GM19035 (cell line): ENCODE results near the gene NFATC4.

ENCODE experiments used
- ATAC-seq: cut with Tn5 transposase; IDR thresholded peaks from one replicate; pipeline ENCODE4 v1.9.1; 2021; ENCODE audit not compliant: unreplicated experiment

NFATC4 gene

DNA sequence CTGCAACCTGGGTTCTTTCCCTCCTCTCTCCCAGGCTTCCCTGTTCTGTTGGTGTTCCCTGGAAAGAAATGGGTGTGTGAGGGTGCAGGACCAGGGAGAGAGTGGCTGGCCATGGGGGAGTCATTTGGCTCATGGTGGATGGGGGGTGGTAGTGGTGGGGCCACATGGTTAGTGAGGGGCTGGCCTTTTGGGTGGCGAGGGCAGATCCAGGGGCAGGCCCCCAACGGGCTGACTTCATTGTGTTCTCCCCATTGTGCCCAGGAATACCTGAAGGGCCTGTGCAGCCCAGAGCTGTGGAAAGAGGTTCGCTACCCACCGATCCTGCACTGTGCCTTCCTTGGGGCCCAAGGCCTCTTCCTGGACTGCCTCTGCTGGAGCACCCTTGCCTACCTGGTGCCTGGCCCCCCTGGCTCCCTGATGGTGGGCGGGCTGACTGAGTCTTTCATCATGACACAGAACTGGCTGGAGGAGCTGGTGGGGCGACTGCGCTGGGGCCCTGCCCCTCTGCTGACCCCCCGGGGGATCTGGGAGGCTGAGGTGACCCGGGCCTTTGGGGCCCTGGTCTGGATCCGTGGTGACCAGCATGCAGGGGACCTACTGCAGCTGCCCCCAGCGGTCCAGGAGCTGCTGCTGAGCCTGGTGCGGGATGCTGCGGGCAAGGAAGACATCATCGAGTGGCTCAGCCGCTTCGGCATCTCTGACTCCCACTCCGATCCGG is 39.8 kb downstream of the NFATC4 start:
- no peak for ATAC-seq

GRCh38 chr14:24408764-24409163 is 40.8 kb downstream of the NFATC4 start:
- no peak for ATAC-seq

GRCh38 chr14:24409192-24409591 is 41.2 kb downstream of the NFATC4 start:
- no peak for ATAC-seq

- no peak for ATAC-seq
These were observed 42.0 kb downstream of the NFATC4 start for GRCh38 chr14:24409956-24410355.

DNA sequence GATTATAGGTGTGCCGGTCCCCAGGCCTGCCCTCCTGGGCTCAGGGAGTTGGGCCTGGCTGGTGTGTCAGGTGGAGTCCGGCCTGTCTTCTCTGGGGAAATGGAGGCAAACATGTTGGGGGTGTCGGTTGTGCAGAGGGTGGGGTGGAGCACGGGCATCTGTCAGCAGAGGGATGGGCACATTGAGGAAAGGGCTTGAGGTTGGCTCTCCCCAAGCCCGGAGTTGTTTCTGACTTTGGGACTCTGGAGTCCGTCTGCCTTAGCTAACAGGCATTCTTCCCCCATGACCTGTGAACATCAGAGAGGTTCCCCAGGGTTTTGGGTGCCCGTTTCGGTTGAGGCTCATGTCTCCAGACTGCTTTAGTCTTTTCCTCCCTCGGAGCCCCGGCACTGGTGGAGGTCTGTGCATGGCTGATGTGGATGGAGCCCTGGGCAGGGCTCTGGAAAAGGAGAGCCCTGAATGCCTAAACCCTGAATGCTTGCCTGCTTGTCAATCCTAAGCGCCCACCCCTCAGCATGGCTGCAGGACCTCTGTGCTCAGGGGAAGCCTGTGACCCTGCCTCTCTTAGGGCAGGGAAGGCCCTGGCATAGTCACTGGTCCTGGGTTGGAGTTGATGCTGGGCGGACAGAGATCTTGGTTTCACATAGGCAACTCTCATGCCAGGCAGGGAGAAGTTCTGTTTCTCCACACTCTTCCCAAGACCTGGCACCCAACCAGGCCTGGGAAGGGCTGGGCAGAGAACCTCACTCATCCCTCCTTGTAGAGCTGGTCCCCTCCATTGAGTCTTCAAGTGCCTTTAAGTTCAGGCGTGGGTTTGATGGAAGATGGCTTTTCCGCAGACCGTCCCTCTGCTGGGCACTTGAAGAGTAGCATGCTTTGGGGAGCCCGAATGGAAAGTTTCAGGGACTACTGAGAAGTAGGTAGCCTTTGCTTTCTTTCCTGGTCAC is 43.7 kb downstream of the NFATC4 start:
- no peak for ATAC-seq

DNA sequence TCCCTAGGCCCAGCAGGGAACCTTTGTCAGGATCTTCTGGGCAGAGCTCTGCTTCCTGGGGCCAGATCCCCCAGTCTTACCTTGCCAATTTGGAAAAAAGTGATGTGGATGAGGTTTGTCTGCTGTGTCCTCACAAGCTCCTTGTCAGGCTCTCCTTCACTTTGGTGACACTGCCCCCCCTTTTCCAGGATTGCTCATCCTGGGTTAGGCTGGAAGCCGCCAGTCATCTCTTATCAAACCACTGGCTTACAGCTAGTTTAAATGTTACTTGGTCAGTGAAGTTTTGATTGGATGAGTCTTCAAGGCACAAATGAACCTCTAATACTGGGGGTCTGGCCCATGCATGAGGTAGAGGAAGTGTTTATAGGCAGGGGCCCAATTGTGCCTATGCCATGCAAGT is 46.1 kb downstream of the NFATC4 start:
- no peak for ATAC-seq

- no peak for ATAC-seq
These were observed 46.9 kb downstream of the NFATC4 start for GRCh38 chr14:24414732-24415420.

- no peak for ATAC-seq
These were observed 47.7 kb downstream of the NFATC4 start for GRCh38 chr14:24415421-24416253.

DNA sequence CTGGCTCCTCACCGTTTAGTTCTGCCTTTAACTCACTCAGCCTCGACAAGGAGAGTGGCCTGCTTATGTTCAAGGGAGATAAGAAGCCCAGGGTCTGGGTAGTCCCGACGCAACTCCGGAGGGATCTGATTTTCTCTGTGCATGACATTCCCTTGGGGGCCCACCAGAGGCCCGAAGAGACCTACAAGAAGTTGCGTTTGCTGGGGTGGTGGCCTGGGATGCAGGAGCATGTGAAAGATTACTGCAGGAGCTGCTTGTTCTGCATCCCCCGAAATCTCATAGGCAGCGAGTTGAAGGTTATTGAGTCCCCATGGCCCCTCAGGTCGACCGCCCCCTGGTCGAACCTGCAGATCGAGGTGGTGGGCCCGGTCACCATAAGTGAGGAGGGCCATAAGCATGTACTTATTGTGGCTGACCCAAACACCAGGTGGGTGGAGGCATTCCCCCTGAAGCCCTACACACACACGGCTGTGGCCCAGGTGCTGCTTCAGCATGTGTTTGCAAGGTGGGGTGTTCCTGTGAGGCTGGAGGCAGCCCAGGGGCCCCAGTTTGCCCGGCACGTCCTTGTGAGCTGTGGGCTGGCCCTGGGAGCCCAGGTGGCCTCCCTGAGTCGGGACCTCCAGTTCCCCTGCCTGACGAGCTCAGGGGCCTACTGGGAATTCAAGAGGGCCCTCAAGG is 48.4 kb downstream of the NFATC4 start:
- ATAC-seq, result no peak

GRCh38 chr14:24416932-24417619 is 49.1 kb downstream of the NFATC4 start:
- ATAC-seq, result no peak

DNA sequence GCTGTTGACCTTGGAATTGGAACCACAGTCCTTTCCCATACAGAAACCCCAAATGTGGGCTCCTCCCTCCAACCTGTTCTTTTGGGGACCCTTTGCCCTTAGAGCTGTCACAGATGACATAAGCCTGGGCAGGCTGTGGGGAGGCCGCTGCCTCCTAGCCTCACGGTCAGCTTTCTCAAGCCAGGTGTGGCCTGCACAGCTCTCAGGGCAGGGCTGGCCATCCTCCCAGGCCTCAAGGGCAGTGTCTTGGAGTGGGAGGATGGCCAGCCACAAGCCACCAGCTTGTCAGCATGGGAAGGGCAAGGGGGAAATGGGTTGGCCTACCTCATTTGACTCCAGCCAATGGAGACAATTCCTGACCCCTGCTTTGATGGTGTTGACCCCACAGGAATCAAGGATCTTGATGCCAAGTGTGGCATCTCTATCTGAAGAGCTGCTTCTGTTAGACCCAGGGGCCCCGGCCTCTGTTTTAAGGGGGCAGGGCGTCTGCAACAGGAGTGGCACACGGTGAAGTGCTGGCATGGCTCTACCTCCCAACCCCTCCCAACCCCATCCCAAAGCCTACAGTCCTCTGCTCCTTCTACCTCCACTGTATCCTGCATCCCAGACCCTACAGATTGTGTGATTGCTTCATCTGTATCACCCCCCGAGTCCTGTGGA is 50.0 kb downstream of the NFATC4 start:
- no peak for ATAC-seq

GRCh38 chr14:24418492-24418873 is 50.5 kb downstream of the NFATC4 start:
- ATAC-seq, result no peak

DNA sequence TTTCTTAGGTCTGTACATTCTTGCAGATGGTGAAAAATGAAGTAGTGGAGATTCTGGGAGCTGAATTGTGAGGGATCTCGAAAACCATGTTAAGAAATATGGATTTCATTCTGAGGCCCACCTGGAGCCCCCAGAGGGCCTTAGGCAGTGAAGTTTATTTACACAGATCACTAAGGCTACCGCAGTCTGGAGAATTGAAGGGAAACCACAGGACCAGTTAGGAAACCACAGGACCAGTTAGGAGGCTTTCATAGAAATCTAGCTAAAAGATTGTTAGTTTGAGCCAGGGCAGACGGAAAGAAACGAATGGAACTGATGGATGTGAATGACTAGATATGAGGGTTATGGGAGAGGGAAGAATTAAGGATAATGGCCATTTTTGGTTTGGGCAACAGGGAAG is 54.3 kb downstream of the NFATC4 start:
- no peak for ATAC-seq

DNA sequence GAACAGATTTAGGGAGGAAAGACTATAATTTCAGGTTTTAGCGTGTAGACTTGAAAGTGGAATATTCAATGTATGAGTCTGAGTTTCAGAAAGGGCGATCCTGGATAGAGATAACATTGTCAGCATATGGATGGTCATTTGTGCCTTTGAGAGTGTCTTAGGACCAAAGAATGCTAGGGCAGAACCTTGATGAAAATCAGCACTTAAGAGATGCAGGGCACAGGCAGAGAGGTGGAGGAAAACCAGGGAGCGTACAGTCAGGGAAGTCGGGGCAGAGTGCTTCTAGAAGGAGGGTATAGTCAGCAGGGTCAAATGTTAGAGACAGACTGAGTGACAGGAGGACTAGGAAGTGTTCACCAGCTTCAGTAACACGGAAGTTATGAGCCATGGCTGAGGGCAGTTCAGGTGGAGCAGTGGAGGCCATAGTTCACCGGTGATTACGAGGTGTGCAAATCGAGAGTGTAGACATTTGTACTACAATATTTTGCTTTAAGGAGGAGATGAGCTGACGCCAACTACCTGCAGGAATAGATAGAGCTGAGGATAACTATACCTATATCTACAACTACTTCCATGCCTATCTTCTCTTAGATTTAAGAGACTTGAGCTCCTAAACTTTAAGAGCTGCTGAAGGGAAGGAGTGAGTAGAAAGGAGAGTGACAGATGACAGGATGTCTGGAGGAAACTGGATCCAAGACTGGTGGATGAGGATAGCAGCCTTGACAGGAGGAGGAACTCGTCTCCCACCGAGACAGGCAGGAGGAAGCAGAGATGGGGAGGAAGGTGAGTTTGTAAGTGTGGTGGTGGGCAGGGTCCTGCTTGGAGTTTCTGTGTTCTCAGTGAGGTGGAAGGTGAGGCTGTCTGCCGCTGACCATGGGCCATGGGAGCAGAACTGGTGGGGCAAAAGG is 55.0 kb downstream of the NFATC4 start:
- ATAC-seq, result no peak

DNA sequence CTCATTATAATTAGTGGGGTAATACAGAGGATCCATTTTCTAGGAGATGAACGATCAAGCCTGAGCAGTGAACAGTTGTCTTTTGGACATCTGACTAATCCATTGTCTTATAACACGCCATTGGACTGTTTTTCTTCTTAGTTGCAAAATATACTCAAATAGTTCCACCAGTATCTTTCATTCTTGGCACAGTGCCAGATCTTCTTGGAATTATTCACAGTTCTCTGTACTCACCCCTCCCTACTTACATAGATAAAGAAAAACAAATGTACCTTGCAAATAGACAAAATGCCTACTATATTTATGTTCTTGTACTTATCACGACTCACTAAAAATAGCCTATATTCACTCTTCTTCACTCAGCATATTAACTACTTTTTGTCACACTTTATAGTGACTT is 57.7 kb downstream of the NFATC4 start:
- no peak for ATAC-seq

DNA sequence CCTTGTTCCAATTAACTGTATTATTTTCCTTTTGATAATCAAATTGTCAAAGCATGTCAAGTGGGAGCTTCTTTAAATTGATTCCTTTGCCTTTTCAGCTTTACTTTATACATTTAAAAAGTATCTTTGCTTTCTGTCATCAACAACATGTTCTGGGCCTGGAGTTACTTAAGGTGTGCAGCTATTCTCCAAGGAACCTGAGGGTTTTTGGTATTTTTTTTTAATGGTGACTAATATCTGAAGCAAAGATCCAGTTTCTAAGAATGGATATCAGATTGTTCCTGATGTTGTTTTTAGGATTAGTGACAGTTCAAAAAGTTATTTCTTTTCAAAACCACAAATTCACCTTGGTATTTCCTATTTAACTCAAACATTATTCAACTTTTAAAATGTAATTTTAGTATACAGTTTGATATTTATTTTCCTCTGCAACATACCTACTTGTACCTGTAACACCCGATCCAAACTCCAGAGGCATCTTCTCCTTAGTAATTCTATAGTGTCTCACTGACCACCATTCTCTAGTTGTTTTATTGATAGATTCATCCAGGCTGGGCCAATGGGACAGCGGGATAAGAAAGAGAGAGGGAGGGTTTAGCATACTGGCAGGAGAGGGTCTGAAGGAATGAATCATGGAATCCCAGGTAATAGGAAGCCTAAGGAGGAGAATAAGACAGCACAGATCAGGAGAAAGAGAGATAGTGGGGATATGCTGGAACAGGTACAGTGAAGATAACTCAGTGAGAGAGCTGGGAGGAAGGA is 58.3 kb downstream of the NFATC4 start:
- ATAC-seq, result no peak

GRCh38 chr14:24426912-24427536 is 59.0 kb downstream of the NFATC4 start:
- ATAC-seq, result no peak
